GM12865 (cell line): ENCODE results near the gene ADPGK.

Experiments
- DNase-seq: peaks from one replicate; pipeline ENCODE4 v3.0.0; 2010; ENCODE audit warnings: low read depth
- H3K4me3 ChIP-seq: 2 replicates; pipeline ENCODE4 v1.5.1; 2011; ENCODE audit warnings: mild to moderate bottlenecking, low read depth, low read length, control low read depth
- TF ChIP-seq, protein P1 (sequence below): IDR thresholded peaks from 2 replicates; pipeline ENCODE4 v1.5.1; 2011; ENCODE audit warnings: low read length, control low read depth, low read depth, inconsistent platforms; ENCODE audit not compliant: insufficient read depth; ENCODE audit errors: missing control alignments

Gene ADPGK

DNA sequence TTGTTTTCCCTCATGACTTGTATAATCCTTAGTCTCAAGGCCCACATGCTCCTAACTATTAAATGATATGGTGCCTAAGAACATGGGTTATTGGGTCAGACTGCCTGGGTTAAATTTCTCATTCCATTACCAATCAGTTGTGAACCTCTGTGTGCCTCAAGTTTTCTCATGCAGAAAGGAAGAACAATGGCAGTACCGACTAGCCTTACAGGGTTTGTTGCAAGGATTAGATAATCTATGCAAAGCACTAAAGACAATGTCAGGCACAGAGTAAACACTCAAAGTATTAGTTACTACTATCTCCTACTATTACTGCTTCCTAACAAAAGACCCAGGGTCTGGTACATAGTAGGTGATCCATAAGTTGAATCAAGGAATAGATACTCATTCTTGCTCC is 12.2 kb downstream of the ADPGK start:
- H3K4me3 ChIP-seq = no peak overlapping the region
- TF ChIP-seq, protein P1, sequence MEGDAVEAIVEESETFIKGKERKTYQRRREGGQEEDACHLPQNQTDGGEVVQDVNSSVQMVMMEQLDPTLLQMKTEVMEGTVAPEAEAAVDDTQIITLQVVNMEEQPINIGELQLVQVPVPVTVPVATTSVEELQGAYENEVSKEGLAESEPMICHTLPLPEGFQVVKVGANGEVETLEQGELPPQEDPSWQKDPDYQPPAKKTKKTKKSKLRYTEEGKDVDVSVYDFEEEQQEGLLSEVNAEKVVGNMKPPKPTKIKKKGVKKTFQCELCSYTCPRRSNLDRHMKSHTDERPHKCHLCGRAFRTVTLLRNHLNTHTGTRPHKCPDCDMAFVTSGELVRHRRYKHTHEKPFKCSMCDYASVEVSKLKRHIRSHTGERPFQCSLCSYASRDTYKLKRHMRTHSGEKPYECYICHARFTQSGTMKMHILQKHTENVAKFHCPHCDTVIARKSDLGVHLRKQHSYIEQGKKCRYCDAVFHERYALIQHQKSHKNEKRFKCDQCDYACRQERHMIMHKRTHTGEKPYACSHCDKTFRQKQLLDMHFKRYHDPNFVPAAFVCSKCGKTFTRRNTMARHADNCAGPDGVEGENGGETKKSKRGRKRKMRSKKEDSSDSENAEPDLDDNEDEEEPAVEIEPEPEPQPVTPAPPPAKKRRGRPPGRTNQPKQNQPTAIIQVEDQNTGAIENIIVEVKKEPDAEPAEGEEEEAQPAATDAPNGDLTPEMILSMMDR = no peak
- DNase-seq = no peak

DNA sequence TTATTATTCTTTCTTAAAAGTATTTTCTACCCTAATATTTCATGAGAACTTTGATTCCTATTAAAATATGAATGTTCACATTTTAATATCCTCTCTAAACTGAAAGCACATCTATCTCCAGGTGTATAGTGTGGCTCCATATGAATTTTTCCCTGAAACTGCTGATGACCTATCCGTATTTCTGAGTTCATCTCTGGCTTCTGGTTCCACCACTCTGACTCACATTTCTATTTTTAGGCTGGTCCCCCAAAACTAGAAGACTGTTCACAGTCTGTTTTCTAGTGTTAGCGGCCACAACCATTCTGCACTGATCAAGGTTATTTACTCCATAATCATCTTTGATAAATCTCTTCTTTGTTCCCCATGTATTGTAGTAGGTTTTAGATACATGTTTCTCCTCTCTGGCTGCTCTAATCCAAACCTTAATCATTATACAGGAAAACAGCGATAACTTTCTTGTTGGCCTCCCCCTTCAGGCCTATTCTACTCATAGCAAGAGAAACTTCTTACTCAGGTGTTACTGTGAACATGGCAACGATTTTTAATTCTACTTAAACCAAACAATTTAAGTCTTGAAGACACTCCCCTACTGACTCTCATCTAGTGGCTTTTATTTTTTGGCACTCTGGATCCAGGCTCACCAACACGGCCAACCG is 12.8 kb downstream of the ADPGK start:
- H3K4me3 ChIP-seq = no peak overlapping the region
- TF ChIP-seq, protein P1 = peak; percentile 9
- DNase-seq = peak; percentile 30

DNA sequence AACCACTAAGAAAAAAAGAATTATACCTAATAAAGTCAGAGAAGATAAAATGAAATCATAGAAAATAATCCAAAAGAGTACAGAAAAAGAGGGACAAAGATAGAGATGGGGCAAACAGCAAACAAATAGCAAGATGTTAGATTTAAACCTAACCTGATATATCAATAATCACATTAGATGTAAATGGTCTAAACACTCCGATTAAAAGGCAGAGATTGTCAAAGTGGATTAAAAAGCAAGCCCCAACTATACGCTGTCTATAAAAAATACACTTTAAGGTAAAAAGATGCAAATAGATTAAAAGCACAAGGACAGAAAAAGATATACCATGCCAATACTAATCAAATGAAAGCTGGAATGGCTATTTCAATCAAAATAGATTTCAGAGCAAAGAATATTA is 16.8 kb downstream of the ADPGK start:
- TF ChIP-seq, protein P1 = no peak
- DNase-seq = no peak
- H3K4me3 ChIP-seq = no peak overlapping the region

DNA sequence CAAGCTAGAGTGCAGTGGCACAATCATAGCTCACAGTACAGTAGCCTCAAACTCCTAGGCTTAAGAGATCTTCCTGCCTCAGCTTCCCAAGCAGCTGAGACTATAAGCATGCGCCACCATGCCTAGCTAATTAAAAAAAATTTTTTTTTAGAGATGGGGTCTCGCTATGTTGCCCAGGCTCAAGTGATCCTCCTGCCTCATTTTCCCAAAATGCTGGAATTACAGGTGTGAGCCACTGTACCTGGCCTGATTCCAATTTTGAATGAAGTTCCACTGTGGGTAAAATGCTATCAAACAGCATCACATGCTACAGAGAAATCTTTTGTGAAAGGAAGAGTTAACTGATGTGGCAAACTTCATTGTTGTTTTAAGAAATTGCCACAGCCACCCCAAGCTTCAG is 17.5 kb downstream of the ADPGK start:
- DNase-seq = no peak
- H3K4me3 ChIP-seq = no peak overlapping the region
- TF ChIP-seq, protein P1 = no peak

DNA sequence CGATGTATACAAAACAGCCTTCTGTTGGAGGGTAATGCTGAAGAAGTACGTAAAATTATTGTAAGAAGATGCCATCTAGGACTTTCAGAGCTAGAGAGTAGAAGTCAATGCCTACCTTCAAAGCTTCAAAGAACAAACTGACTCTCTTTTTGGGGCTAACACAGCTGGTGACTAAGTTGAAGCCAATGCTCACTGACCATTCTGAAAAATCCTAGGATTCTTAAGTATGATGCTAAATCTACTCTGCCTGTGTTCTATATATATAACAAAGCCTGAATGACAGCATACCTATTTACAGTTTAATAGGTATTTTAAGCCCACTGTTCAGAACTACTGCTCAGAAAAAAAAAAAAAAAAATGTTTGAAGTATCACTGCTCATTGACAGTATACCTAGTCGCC is 18.9 kb downstream of the ADPGK start:
- no peak for DNase-seq
- H3K4me3 ChIP-seq = no peak overlapping the region
- TF ChIP-seq, protein P1 = no peak

DNA sequence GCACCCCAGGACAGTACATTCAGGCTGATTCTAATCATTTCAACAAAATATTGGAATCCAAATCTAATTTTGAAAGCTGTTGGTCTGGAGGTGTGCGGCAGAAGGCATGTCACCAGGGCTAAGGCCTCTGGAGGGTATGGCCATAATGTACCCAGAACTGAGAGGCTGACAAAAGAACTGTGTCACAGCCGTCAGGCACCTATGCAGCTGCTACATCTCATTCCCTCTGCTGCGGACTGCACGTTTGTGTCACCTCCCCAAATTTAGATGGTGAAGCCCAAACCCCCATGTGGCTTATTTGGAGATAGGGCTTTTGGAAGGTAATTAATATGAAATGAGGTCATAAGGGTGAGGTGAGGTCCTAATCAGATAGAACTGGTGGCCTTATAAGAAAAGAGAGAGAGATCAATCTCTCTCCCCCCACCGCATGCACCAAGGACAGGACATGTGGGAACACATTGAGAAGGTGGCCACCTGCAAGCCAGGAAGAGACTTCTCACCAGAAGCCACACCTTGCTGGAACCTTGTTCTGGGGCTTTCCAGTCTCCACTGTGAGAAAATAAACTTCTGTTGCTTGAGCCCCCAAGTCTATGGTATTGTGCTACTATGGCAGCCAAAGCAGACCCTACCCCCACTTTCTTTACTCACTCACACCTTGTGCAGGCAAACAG is 22.8 kb downstream of the ADPGK start:
- TF ChIP-seq, protein P1 = no peak
- no peak overlapping the region for H3K4me3 ChIP-seq
- DNase-seq = no peak
